Suppressor macrophage treated with lipopolysaccharide for 1 hour (primary cell): ENCODE results near the gene PLCH1.

Experiments used
- DNase-seq, 3 donors: peaks; one replicate each; pipeline ENCODE4 v3.0.0-alpha.2; 2020 to 2022

Gene PLCH1

DNA sequence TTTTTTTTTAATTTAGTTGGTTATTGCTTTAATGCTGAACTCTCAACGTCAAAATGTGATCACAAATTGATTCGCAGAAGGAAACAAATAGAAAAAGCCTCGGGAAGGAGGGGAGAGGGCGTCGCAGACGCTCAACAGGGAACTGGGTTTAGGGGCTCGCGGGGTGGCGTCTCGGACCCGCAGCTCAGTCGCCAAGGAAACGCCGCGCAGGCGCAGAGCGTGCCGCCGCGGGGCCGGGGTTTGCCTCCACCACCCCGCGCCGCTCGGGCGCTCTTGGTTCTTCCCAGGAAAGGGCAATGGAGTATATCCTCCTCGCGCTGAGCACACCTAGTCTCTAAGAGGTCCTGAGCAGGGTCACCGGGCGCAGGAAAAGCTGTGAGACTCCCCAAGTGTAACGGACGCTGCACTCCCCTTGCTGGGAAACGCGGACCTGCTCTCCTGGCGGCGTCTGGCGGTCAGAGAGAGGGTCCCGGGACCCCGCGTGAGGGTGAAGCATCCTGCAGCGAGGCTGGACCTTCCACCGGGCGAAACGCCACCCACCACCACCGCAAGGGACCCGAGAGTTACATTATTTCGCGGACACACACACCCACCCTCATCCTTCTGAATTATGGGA, 753 bp downstream of the PLCH1 start:
- DNase-seq = peak; percentile 32 to 60 (median 34)

- no peak for DNase-seq
These were observed 1.3 kb downstream of the PLCH1 start for GRCh38 chr3:155743606-155744005.

GRCh38 chr3:155742349-155742965, 2.4 kb downstream of the PLCH1 start:
- no peak for DNase-seq

GRCh38 chr3:155741603-155742002, 3.3 kb downstream of the PLCH1 start:
- no peak for DNase-seq

DNA sequence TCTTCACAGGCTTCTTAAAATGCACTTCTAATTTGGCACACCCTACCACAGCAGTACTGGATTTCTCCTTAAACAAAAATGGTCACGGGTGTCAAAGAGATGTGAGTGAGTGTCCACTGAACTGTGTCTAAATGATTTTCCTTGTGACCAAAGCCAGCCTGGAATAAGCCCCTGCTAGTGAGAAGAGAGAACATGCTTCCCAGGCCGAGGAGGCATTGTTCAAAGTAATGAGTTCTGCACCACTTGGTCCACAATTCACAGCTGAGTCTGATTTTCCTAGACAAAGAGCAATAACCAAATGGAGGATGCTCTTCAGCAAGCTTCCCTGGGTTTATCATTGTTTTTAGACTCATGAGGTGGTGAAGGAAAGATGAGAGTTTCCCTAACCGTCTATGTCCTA, 3.8 kb downstream of the PLCH1 start:
- DNase-seq = no peak

DNA sequence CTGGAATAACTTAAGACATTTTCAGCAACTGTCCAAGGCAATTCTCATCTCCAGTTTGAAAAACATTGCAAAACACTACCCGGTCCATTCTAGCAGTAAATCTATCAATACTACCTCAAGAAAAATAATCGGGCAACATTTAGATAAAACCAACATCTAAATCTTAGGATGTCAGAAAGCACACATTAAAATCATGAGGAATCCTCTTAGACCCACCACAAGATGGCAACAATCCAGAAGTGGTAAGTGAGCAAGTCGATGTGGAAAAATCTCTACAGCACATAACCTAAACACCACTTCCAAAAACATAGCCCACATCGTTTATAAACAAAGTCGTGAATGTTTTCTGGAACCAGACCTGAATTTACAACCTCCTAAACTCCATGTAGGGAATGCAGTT, 5.7 kb downstream of the PLCH1 start:
- DNase-seq = no peak

GRCh38 chr3:155738580-155739076, 6.2 kb downstream of the PLCH1 start:
- no peak for DNase-seq

- peak; percentile 35 to 52 (median 40) for DNase-seq
These were observed 6.9 kb downstream of the PLCH1 start for GRCh38 chr3:155737844-155738460.

GRCh38 chr3:155736381-155736780, 8.5 kb downstream of the PLCH1 start:
- no peak for DNase-seq

DNA sequence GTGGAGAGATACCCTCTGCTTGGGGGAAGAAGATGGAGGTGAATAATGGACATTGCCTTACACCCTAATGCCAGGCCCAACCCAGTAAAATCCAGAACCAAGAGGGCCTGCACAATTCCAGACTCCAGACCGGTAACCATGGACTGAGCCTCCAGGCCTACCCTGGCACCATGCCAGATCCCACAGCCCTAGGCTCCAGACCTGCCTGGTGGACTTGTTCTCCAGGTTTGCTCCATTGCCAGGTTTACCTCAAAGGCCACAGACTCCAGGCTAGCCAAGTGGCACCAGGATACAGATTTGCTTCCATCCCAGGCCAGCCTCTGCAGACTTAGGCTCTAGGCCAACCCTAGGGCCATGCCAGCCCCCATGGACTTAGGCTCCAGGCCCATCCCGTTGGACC, 14.0 kb downstream of the PLCH1 start:
- DNase-seq = no peak

DNA sequence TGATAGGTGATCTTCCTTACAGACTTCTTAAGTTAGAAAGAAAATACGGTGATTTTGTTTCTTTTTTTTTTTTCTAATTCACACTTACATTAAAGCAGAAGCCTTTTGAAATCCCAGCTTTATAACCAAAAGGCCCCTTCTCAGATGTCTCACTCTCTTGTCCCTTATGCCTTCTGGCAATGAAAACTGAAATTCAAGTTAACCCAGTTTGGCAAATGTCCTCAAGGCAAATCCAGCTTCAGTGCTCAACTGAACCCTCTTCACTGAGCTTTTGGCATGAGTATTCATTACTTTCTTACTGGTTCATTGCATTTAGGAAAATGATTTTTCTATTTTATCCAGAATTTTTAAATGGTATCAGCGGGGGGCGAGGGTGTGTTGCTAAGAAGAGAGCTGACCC, 17.0 kb downstream of the PLCH1 start:
- DNase-seq = no peak

DNA sequence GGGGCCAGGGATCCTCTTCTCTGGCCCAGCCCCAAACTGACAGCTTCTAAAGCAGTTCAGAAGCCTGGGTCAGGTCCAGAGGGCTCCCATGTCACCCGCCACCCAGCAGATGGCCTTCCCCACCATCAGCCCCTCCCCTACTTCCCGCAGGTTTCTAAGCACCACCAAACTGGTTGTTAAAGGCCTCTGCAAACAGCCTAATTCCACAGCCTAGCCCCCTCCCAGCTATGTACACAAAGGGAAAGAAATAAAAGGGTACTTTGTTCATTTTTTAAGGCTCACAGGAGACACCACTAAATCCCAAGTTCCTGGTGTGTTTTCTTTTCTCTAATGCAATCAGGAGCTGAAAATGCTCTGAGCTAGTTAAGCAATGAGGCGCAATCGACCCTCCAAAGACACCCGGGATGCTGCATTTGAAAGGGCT, 30.6 kb downstream of the PLCH1 start:
- DNase-seq = no peak

DNA sequence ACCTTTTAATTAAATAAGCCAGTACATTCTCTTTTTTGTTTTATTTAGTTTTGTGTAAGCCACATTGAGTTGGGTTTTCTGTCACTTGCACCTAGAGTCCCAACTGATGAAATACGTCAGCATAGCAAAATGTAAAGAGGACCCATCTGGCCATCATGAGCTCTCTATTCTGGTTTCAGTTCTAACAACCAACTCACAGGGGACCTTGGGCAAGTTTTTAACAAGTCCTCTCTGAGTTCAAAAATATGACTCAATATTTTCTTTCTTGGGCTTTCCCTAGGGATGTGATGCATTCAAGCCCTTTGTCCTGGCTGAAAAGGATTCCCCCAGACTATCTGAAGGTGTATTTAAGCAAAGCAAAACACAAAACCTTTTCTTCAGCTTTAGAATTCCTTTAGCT, 32.9 kb downstream of the PLCH1 start:
- DNase-seq = peak in 1 of 3 donors; percentile 2

- no peak for DNase-seq
These were observed 39.9 kb downstream of the PLCH1 start for GRCh38 chr3:155704771-155705559.

GRCh38 chr3:155704061-155704460, 40.8 kb downstream of the PLCH1 start:
- peak; percentile 5 to 20 (median 19) for DNase-seq

DNA sequence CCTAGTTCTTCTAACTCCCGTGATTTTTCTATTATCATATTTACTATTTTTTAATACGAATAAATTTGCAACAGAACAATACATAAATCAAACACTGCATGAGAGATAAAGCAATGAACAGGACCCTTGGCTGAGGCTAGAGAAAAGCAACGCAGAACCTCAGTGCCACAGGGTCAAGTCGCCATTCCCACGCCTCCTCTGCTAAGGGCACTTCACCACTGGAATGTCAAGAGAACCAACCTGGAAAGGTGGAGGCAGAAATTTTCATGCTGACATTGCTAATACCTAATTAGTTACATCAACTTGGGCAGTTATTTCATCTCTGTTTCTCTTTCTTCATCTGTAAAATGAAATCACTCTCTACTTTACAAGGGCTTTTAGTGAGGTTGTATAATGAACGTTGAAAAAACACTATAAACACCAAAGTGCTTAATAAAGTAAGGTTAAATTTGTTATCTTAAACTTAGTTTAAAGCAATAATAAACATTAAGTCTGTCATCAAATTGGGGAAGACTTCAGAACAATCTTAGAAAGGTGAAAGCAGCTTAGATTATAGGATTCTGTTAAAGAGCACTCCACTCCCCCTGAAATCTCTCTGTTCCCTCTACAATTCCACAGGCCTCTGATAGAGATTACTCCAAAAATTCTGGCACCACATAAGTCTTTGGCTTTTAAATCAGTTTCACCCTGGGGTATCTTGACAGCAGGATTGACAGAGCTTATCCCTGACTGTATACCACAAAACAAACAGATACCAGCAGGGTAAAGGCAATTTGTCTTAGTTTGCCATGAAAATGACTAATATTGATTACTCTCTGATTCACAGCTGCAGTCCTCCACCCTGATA, 41.9 kb downstream of the PLCH1 start:
- DNase-seq = no peak

DNA sequence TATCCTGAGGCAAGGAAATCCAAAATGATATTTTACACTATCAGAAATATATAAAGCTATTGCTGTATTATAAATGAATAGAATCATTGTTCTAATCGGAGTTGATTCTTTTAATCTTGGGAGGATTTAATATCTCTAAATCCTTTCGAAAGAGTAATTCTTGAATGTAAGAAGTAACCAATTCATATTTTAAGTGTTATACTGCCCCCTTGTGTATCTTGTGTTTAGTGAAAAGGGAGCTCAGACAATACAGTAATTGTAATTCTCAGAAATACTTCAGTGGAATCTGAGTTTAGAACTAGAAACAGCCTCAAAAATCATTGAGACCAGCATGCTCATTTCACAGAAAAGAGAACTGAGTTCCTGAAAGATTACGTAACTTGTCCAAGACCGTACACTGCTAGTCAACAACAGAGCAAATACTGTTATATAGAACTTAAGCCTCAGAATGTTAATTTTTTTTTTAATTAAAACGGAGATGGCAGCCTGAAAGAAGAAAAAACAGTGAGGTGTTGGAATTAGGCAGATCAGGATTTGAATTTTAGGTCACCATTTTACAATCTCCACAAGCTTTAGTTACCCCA, 42.9 kb downstream of the PLCH1 start:
- peak; percentile 70 to 88 (median 86) for DNase-seq

DNA sequence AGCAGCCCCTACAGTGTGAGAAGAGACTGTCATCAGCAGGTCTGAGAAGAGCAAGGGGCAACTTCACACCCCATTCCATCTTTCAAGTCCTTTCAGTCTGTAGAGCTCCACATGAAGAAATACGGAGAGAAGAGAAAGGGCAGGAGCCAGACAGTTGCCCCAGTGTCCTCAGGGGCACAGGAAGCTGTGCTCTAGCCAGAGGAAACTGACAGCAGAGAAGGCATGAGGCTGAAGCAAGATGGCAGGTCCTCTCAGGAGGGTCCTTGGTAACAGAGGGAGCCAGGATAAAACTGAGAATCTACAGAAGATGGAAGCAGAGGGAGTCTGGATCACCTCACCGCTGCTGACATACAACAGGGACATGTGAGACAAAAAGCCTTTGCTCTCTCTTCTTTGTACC, 47.3 kb downstream of the PLCH1 start:
- DNase-seq = no peak

GRCh38 chr3:155690921-155691320, 54.0 kb downstream of the PLCH1 start:
- DNase-seq = peak; percentile 24 to 44 (median 36)

- no peak for DNase-seq
These were observed 56.4 kb downstream of the PLCH1 start for GRCh38 chr3:155688481-155688880.

DNA sequence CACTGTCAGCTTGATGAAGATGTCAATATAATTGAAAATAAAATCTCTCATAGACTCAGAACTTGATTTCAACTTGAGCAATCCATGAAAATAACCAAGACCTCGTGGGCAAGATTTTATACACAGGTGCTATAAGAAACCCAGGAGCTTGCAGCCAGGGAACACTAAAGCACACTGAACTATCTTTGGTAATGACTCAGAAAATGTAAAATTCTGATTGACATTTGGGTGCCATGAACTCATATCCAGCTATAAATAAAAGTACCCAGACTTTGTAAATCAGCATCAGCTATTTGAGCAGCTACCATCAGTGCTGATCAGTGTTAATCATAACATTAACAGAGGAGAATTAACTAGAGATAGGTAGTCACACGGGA, 61.5 kb downstream of the PLCH1 start:
- DNase-seq = no peak
